ENCODE measurements around the gene PLEKHG4B.
"Not testable (repeated sequence)": the region's sequence is repeated elsewhere in the genome, so short reads cannot be mapped to it uniquely, and the experiment has no call there.

- TF ChIP-seq, protein P1, sequence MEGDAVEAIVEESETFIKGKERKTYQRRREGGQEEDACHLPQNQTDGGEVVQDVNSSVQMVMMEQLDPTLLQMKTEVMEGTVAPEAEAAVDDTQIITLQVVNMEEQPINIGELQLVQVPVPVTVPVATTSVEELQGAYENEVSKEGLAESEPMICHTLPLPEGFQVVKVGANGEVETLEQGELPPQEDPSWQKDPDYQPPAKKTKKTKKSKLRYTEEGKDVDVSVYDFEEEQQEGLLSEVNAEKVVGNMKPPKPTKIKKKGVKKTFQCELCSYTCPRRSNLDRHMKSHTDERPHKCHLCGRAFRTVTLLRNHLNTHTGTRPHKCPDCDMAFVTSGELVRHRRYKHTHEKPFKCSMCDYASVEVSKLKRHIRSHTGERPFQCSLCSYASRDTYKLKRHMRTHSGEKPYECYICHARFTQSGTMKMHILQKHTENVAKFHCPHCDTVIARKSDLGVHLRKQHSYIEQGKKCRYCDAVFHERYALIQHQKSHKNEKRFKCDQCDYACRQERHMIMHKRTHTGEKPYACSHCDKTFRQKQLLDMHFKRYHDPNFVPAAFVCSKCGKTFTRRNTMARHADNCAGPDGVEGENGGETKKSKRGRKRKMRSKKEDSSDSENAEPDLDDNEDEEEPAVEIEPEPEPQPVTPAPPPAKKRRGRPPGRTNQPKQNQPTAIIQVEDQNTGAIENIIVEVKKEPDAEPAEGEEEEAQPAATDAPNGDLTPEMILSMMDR (conservative IDR thresholded peaks at IDR 0.05) = not testable (repeated sequence)
- not testable (repeated sequence) for TF ChIP-seq ZFX (IDR thresholded peaks at IDR 0.05)
Observed at GRCh38 chr5:197031-197430, 105.1 kb downstream of the PLEKHG4B start.
